ENCODE results near the gene PHACTR1. TPM values are rescaled to one million over a fixed set of nuclear protein-coding genes. Genes with fewer than 3 reads are reported as not detected.

Gene PHACTR1
- total and polyA plus RNA-seq, 4 donors, result 0.31 to 1.5 (median 0.79) TPM

DNA sequence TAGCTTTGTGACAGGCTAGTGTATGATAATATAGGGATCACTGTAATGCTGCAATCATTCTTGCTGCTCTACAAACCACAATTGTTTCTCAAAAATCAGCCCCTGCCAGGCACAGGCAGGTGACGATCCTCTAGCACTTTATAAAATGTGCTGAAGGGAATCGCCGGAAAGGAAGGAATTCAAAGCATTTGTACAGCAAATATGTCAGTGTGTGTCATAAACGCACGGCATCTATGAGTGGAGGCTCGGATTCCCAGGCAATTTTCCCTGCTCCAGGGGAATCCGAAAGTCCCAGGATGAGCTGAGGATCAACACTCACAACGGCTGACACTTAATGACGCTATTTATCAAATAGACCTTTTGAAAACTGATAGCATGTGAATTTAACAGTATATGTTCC, 1.4 kb downstream of the PHACTR1 start:
- Histone ChIP-seq H3K9me3 (ENCODE audit: control insufficient read depth in 4 of 4, low read length in 3 of 4) (peaks cover 0 to 3% (median 0%) of the 10 kb centered on the region in 4 donors), H3K4me3 (ENCODE audit: low read depth in 1 of 3, low read length in 3 of 3) (no peak overlapping the region), H3K27ac (ENCODE audit: low read depth in 1 of 2, low read length in 2 of 2) (no peak overlapping the region), H3K9ac (ENCODE audit: low read depth in 1 of 2, low read length in 2 of 2) (no peak overlapping the region), H3K27me3 (ENCODE audit: control insufficient read depth in 4 of 4, insufficient read depth in 4 of 4, low read length in 3 of 4) (no peaks in the 10 kb centered on the region), H3K4me1 (ENCODE audit: control insufficient read depth in 4 of 4, insufficient read depth in 4 of 4, low read length in 3 of 4) (no peaks in the 10 kb centered on the region), H3K36me3 (ENCODE audit: control insufficient read depth in 4 of 4, insufficient read depth in 3 of 4, low read depth in 1 of 4, low read length in 3 of 4) (no peaks in the 10 kb centered on the region)
- no peak for DNase-seq (ENCODE audit: low spot score)
- WGBS, result 64% methylated on average over 9 of the region's 9 CpGs
- TF ChIP-seq, protein P1, sequence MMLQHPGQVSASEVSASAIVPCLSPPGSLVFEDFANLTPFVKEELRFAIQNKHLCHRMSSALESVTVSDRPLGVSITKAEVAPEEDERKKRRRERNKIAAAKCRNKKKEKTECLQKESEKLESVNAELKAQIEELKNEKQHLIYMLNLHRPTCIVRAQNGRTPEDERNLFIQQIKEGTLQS (IDR thresholded peaks at IDR 0.05), result no peak
- TF ChIP-seq SP1 (IDR thresholded peaks at IDR 0.05) (no peak), EGR1 (IDR thresholded peaks at IDR 0.05; ENCODE audit: low read depth in 2 of 2) (no peak), JUND (IDR thresholded peaks at IDR 0.05) (no peak)
- TF ChIP-seq, protein P2, sequence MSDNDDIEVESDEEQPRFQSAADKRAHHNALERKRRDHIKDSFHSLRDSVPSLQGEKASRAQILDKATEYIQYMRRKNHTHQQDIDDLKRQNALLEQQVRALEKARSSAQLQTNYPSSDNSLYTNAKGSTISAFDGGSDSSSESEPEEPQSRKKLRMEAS (IDR thresholded peaks at IDR 0.05), result no peak

DNA sequence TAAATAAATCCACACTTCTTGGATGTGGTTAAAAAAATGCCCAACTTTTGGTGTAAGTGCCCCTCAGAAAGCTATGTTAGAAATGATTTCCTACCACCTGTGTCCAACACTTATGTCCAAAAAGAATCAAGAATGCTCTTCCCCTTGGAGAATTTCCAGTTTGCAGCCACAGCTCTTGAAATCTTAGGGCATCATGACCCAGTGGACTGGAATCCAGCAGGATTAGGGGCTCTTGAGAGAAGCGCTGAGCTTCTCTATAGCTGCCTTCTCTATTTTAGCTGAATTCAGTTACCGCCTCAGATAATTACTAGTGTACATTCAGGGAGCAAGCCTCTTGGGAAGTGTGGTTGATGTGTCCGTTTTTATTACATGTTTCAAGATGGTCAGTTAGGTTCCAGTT, 2.5 kb downstream of the PHACTR1 start:
- TF ChIP-seq, protein P1 (IDR thresholded peaks at IDR 0.05), result no peak
- TF ChIP-seq YY1 (IDR thresholded peaks at IDR 0.05) (no peak), HNF4G (IDR thresholded peaks at IDR 0.05) (no peak), HNF4A (conservative IDR thresholded peaks at IDR 0.05) (no peak), FOXA2 (IDR thresholded peaks at IDR 0.05) (no peak), RAD21 (IDR thresholded peaks at IDR 0.05) (no peak), SP1 (IDR thresholded peaks at IDR 0.05) (no peak), GABPA (IDR thresholded peaks at IDR 0.05 in 1 of 2, conservative IDR thresholded peaks at IDR 0.05 in 1 of 2) (no peak), EGR1 (IDR thresholded peaks at IDR 0.05; ENCODE audit: low read depth in 2 of 2) (no peak), JUND (IDR thresholded peaks at IDR 0.05) (no peak), RXRA (IDR thresholded peaks at IDR 0.05) (no peak), TAF1 (conservative IDR thresholded peaks at IDR 0.05) (no peak)
- TF ChIP-seq, protein P3, sequence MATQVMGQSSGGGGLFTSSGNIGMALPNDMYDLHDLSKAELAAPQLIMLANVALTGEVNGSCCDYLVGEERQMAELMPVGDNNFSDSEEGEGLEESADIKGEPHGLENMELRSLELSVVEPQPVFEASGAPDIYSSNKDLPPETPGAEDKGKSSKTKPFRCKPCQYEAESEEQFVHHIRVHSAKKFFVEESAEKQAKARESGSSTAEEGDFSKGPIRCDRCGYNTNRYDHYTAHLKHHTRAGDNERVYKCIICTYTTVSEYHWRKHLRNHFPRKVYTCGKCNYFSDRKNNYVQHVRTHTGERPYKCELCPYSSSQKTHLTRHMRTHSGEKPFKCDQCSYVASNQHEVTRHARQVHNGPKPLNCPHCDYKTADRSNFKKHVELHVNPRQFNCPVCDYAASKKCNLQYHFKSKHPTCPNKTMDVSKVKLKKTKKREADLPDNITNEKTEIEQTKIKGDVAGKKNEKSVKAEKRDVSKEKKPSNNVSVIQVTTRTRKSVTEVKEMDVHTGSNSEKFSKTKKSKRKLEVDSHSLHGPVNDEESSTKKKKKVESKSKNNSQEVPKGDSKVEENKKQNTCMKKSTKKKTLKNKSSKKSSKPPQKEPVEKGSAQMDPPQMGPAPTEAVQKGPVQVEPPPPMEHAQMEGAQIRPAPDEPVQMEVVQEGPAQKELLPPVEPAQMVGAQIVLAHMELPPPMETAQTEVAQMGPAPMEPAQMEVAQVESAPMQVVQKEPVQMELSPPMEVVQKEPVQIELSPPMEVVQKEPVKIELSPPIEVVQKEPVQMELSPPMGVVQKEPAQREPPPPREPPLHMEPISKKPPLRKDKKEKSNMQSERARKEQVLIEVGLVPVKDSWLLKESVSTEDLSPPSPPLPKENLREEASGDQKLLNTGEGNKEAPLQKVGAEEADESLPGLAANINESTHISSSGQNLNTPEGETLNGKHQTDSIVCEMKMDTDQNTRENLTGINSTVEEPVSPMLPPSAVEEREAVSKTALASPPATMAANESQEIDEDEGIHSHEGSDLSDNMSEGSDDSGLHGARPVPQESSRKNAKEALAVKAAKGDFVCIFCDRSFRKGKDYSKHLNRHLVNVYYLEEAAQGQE (IDR thresholded peaks at IDR 0.05), result no peak
- TF ChIP-seq, protein P4, sequence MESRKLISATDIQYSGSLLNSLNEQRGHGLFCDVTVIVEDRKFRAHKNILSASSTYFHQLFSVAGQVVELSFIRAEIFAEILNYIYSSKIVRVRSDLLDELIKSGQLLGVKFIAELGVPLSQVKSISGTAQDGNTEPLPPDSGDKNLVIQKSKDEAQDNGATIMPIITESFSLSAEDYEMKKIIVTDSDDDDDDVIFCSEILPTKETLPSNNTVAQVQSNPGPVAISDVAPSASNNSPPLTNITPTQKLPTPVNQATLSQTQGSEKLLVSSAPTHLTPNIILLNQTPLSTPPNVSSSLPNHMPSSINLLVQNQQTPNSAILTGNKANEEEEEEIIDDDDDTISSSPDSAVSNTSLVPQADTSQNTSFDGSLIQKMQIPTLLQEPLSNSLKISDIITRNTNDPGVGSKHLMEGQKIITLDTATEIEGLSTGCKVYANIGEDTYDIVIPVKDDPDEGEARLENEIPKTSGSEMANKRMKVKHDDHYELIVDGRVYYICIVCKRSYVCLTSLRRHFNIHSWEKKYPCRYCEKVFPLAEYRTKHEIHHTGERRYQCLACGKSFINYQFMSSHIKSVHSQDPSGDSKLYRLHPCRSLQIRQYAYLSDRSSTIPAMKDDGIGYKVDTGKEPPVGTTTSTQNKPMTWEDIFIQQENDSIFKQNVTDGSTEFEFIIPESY (IDR thresholded peaks at IDR 0.05), result no peak
- TF ChIP-seq, protein P2 (IDR thresholded peaks at IDR 0.05), result no peak
- peaks cover 0 to 3% (median 0%) of the 10 kb centered on the region in 4 donors for H3K9me3 ChIP-seq (ENCODE audit: control insufficient read depth in 4 of 4, low read length in 3 of 4)
- no peaks in the 10 kb centered on the region for H3K4me1 ChIP-seq (ENCODE audit: control insufficient read depth in 4 of 4, insufficient read depth in 4 of 4, low read length in 3 of 4)
- no peak overlapping the region for H3K9ac ChIP-seq (ENCODE audit: low read depth in 1 of 2, low read length in 2 of 2)
- H3K4me3 ChIP-seq (ENCODE audit: low read depth in 1 of 3, low read length in 3 of 3), result no peak overlapping the region
- H3K27ac ChIP-seq (ENCODE audit: low read depth in 1 of 2, low read length in 2 of 2), result no peak overlapping the region
- H3K27me3 ChIP-seq (ENCODE audit: control insufficient read depth in 4 of 4, insufficient read depth in 4 of 4, low read length in 3 of 4), result no peaks in the 10 kb centered on the region
- WGBS, result 44% methylated on average over 3 of the region's 3 CpGs
- no peak for DNase-seq (ENCODE audit: low spot score)
- H3K36me3 ChIP-seq (ENCODE audit: control insufficient read depth in 4 of 4, insufficient read depth in 3 of 4, low read depth in 1 of 4, low read length in 3 of 4), result no peaks in the 10 kb centered on the region

Measured in liver (tissue), 9 donors.